A549 (cell line): ENCODE data around the gene BPIFB1.

Source experiments
- BHLHE40 ChIP-seq: IDR thresholded peaks from 2 replicates; pipeline ENCODE4 v1.6.1; 2012; ENCODE audit warnings: low read depth, low read length, inconsistent platforms
- POLR2A ChIP-seq: IDR thresholded peaks from 2 replicates; pipeline ENCODE4 v1.6.1; 2012; ENCODE audit warnings: mild to moderate bottlenecking, low read length
- RCOR1 ChIP-seq: fragments of 150-350 bp; IDR thresholded peaks from 2 replicates; pipeline ENCODE4 v1.6.1; 2014; ENCODE audit warnings: antibody characterized with exemption, low read length, low read depth
- TF ChIP-seq, protein P1 (sequence below): fragments of >200 bp; sonication (Bioruptor Twin); formaldehyde crosslinking; IDR thresholded peaks from 3 replicates; pipeline ENCODE4 v1.5.1; 2016

DNA sequence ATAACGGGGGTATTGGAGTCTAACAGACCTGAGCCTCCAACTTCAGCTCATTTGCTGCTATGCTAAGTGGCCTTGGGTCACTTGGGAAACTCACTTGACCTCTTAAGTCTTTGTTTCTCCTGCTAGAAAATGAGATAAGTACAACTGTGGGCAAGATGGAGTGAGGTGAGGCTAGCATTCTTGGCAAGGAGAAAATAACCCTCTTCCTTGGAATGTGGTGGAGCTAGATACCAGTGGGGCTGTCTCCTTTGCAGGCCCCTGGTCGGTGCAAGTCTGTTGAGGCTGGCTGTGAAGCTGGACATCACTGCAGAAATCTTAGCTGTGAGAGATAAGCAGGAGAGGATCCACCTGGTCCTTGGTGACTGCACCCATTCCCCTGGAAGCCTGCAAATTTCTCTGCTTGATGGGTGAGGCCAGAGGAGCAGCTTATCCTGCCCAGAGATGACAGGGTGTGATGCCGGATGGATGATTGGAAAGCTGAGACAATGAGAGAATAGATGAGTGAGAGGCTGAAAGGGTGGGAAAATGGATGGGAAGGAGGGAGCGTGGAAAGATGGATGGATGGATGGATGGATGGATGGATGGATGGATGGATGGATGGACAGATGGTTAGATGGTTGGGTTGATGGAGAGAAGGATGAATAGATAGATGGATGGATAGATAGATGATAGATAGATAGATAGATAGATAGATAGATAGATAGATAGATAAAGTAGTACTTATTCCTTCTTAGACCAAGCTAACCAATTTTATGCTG lies 42.9 kb upstream of the BPIFB1 start:
- TF ChIP-seq RCOR1 (no peak), POLR2A (no peak), BHLHE40 (no peak)
- TF ChIP-seq, protein P1, sequence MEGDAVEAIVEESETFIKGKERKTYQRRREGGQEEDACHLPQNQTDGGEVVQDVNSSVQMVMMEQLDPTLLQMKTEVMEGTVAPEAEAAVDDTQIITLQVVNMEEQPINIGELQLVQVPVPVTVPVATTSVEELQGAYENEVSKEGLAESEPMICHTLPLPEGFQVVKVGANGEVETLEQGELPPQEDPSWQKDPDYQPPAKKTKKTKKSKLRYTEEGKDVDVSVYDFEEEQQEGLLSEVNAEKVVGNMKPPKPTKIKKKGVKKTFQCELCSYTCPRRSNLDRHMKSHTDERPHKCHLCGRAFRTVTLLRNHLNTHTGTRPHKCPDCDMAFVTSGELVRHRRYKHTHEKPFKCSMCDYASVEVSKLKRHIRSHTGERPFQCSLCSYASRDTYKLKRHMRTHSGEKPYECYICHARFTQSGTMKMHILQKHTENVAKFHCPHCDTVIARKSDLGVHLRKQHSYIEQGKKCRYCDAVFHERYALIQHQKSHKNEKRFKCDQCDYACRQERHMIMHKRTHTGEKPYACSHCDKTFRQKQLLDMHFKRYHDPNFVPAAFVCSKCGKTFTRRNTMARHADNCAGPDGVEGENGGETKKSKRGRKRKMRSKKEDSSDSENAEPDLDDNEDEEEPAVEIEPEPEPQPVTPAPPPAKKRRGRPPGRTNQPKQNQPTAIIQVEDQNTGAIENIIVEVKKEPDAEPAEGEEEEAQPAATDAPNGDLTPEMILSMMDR: no peak
